ENCODE measurements around the gene ADAMTS17. TPM values are rescaled to one million over a fixed set of nuclear protein-coding genes. Genes with fewer than 3 reads are reported as not detected.

The ADAMTS17 gene
- total RNA-seq, 1 donor from 2014 or later = 2.3 TPM

- Histone ChIP-seq H3K36me3 (ENCODE audit: control insufficient read depth, insufficient read depth, low read length) (no peaks in the 10 kb centered on the region), H3K27me3 (ENCODE audit: control insufficient read depth, insufficient read depth, low read length) (peaks cover 10% of the 10 kb centered on the region), H3K4me3 (ENCODE audit: low read depth, low read length) (no peak overlapping the region)
- DNase-seq (ENCODE audit: low read depth) = no peak
- no peak for TF ChIP-seq CTCF (IDR thresholded peaks at IDR 0.05; ENCODE audit: insufficient read depth, low read length, poor library complexity, severe bottlenecking)
Observed at GRCh38 chr15:100373942-100374341, 32.2 kb upstream of the ADAMTS17 start.

GRCh38 chr15:100373120-100373896 is 31.5 kb upstream of the ADAMTS17 start:
- Histone ChIP-seq H3K4me3 (ENCODE audit: low read depth, low read length) (no peak overlapping the region), H3K36me3 (ENCODE audit: control insufficient read depth, insufficient read depth, low read length) (no peaks in the 10 kb centered on the region), H3K27me3 (ENCODE audit: control insufficient read depth, insufficient read depth, low read length) (peaks cover 10% of the 10 kb centered on the region)
- DNase-seq (ENCODE audit: low read depth) = no peak
- no peak for TF ChIP-seq CTCF (IDR thresholded peaks at IDR 0.05; ENCODE audit: insufficient read depth, low read length, poor library complexity, severe bottlenecking)

- TF ChIP-seq CTCF (IDR thresholded peaks at IDR 0.05; ENCODE audit: insufficient read depth, low read length, poor library complexity, severe bottlenecking) = no peak
- Histone ChIP-seq H3K36me3 (ENCODE audit: control insufficient read depth, insufficient read depth, low read length) (no peaks in the 10 kb centered on the region), H3K4me3 (ENCODE audit: low read depth, low read length) (no peak overlapping the region), H3K27me3 (ENCODE audit: control insufficient read depth, insufficient read depth, low read length) (peaks cover 10% of the 10 kb centered on the region)
- no peak for DNase-seq (ENCODE audit: low read depth)
Observed at GRCh38 chr15:100372739-100373119, 31.0 kb upstream of the ADAMTS17 start.

GRCh38 chr15:100355342-100355741 is 13.6 kb upstream of the ADAMTS17 start:
- DNase-seq (ENCODE audit: low read depth) = no peak
- H3K36me3 ChIP-seq (ENCODE audit: control insufficient read depth, insufficient read depth, low read length) = no peaks in the 10 kb centered on the region
- H3K4me3 ChIP-seq (ENCODE audit: low read depth, low read length) = no peak overlapping the region
- no peaks in the 10 kb centered on the region for H3K27me3 ChIP-seq (ENCODE audit: control insufficient read depth, insufficient read depth, low read length)
- TF ChIP-seq CTCF (IDR thresholded peaks at IDR 0.05; ENCODE audit: insufficient read depth, low read length, poor library complexity, severe bottlenecking) = no peak

- no peak for DNase-seq (ENCODE audit: low read depth)
- no peaks in the 10 kb centered on the region for H3K27me3 ChIP-seq (ENCODE audit: control insufficient read depth, insufficient read depth, low read length)
- TF ChIP-seq CTCF (IDR thresholded peaks at IDR 0.05; ENCODE audit: insufficient read depth, low read length, poor library complexity, severe bottlenecking) = no peak
- no peak overlapping the region for H3K4me3 ChIP-seq (ENCODE audit: low read depth, low read length)
- no peaks in the 10 kb centered on the region for H3K36me3 ChIP-seq (ENCODE audit: control insufficient read depth, insufficient read depth, low read length)
Observed at GRCh38 chr15:100353449-100353848, 11.7 kb upstream of the ADAMTS17 start.
